ENCODE results near the gene MACO1. TPM values are rescaled to one million over a fixed set of nuclear protein-coding genes. Genes with fewer than 3 reads are reported as not detected.
"Not testable (repeated sequence)": the region's sequence is repeated elsewhere in the genome, so short reads cannot be mapped to it uniquely, and the experiment has no call there.

MACO1 gene
- total and polyA plus RNA-seq, 2 of the 13 experiments (the other 11 are each of a cell fraction or from before 2014, with no cell fraction given) = 9.7 to 17.0 TPM

DNA sequence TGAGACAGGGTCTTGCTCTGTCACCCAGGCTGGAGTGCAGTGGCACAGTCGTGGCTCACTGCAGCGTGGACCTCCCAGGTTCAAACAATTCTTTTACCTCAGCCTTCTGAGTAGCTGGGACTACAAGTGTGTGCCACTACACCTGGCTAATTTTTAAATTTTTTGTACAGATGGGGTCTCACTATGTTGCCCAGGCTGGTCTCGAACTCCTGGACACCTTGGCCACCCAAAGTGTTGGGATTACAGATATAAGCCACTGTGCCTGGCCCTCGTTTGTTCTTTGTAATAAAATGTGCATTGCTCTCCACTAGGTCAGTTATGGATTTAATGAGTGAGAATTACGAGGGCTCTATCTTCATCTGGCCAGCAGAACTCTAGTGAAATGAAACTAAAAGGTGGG is 13.9 kb downstream of the MACO1 start:
- peaks cover 1 to 12% of the 10 kb centered on the region in 2 experiments; a peak in 3 of 5 replicates for H3K36me3 ChIP-seq (replicated peaks in 1 of 2; ENCODE audit: control insufficient read depth in 1 of 2, insufficient read depth in 2 of 2, low read length in 2 of 2)
- H3K9me3 ChIP-seq (ENCODE audit: low read length); H4K20me1 ChIP-seq (ENCODE audit: insufficient read depth, low read length); H3K27ac ChIP-seq (ENCODE audit: extremely low read length, insufficient read depth, low read length); intact Hi-C loops (cut with micrococcal nuclease; ENCODE audit: unreplicated experiment); DNase-seq (ENCODE audit: low spot score); H3K4me3 ChIP-seq (replicated peaks in 1 of 3; ENCODE audit: insufficient read depth in 1 of 3, low read depth in 2 of 3, low read length in 3 of 3); H3K27me3 ChIP-seq (ENCODE audit: control insufficient read depth in 1 of 2, insufficient read depth in 2 of 2, low read length in 2 of 2); BruUV-seq (replicated peaks); H3K9ac ChIP-seq (ENCODE audit: insufficient read depth, low read depth, low read length); H2AFZ ChIP-seq (ENCODE audit: low read length); H3K4me2 ChIP-seq (ENCODE audit: low read depth, low read length); in situ Hi-C loops (cut with HindIII; ENCODE audit: extremely low pct_ligation_motif_present, low pct_unique_long_range_greater_than_20kb); CTCF ChIA-PET (ENCODE audit: low intra/inter-chr PET ratio, low total read pairs); FAIRE-seq; H3K4me1 ChIP-seq (ENCODE audit: insufficient read depth, low read length); POLR2A ChIA-PET; ATAC-seq: not testable (repeated sequence)
- TF ChIP-seq ZNF121 (CRISPR knock-in tag; IDR thresholded peaks at IDR 0.05) = peak; percentile 67; the same call in 1 of the 2 replicates
- WGBS (ENCODE audit: low lambda C conversion rate) = 92% methylated on average over 5 of the region's 5 CpGs
- H3K79me2 ChIP-seq (ENCODE audit: insufficient read depth, low read length) = peaks cover 22% of the 10 kb centered on the region

- POLR2A ChIA-PET = no interaction called here
- no peak overlapping the region for H3K4me3 ChIP-seq (replicated peaks in 1 of 3; ENCODE audit: insufficient read depth in 1 of 3, low read depth in 2 of 3, low read length in 3 of 3)
- H2AFZ ChIP-seq (ENCODE audit: low read length) = no peak overlapping the region
- H3K27ac ChIP-seq (ENCODE audit: extremely low read length, insufficient read depth, low read length) = no peak overlapping the region
- peaks cover 1 to 17% of the 10 kb centered on the region in 2 experiments; a peak in 3 of 5 replicates for H3K36me3 ChIP-seq (replicated peaks in 1 of 2; ENCODE audit: control insufficient read depth in 1 of 2, insufficient read depth in 2 of 2, low read length in 2 of 2)
- H3K27me3 ChIP-seq (ENCODE audit: control insufficient read depth in 1 of 2, insufficient read depth in 2 of 2, low read length in 2 of 2) = no peaks in the 10 kb centered on the region
- intact Hi-C loops (cut with micrococcal nuclease; ENCODE audit: unreplicated experiment) (no loop called here), in situ Hi-C loops (cut with HindIII; ENCODE audit: extremely low pct_ligation_motif_present, low pct_unique_long_range_greater_than_20kb) (no loop called here)
- ATAC-seq (no peak), FAIRE-seq (no peak), DNase-seq (ENCODE audit: low spot score) (no peak)
- no peaks in the 10 kb centered on the region for H3K9me3 ChIP-seq (ENCODE audit: low read length)
- no peak overlapping the region for H3K4me2 ChIP-seq (ENCODE audit: low read depth, low read length)
- H3K79me2 ChIP-seq (ENCODE audit: insufficient read depth, low read length) = peaks cover 19% of the 10 kb centered on the region
- CTCF ChIA-PET (ENCODE audit: low intra/inter-chr PET ratio, low total read pairs) = no interaction called here
- WGBS (ENCODE audit: low lambda C conversion rate) = 88% methylated on average over 2 of the region's 2 CpGs
- no TSS peak for BruUV-seq (replicated peaks)
- no peaks in the 10 kb centered on the region for H4K20me1 ChIP-seq (ENCODE audit: insufficient read depth, low read length)
- TF ChIP-seq ZNF431 (CRISPR knock-in tag; IDR thresholded peaks at IDR 0.05; ENCODE audit: borderline replicate concordance, low read depth) (no peak), PTBP1 (IDR thresholded peaks at IDR 0.05; ENCODE audit: low read depth, low read length, poor library complexity, severe bottlenecking) (no peak), ZMYM4 (CRISPR knock-in tag; IDR thresholded peaks at IDR 0.05) (no peak), SIN3B (IDR thresholded peaks at IDR 0.05; ENCODE audit: low read length) (no peak)
- H3K9ac ChIP-seq (ENCODE audit: insufficient read depth, low read depth, low read length) = no peak overlapping the region
- no peaks in the 10 kb centered on the region for H3K4me1 ChIP-seq (ENCODE audit: insufficient read depth, low read length)
These were observed 15.4 kb downstream of the MACO1 start for GRCh38 chr1:25445993-25446538.

Measured in HepG2 (cell line).